ENCODE measurements around the gene RHAG. TPM values are rescaled to one million over a fixed set of nuclear protein-coding genes. Genes with fewer than 3 reads are reported as not detected.

Gene RHAG
- not detected in 2 replicates for total RNA-seq
- long read RNA-seq = 0 reads

DNA sequence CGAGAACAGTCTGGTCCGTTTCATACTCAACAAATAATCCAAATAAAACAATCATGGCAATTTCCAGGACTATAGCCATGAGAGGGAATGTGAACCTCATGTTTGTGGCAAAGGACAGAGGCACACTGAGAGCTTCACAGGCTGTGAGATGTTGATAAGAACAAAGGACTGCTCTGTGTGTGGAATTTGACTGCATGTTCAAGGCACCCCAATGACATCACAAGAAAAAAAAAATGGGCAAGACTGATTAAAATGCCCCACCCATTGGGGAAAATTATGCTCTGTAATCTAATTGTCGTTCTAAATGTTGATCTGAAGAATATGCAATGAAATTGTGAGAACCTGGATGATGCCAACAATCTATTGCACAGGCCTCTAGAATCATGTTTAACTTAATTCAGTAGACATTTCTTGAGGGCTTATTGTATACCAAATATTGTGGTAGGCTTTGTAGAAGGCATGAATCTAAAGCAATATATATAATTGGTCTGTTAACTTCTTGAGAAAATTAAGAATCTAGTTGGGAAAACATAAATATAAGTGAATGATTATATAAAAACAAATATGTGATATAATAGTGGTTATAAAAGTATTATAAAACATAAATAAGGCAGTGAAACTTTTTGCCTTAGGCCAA is at the start of gene RHAG:
Gene RHAG, minus strand, starts transcription at position 127 of the 637 bp plus-strand sequence. Its CDS starts 27 bp downstream, at position 100.
- no peaks in the 10 kb centered on the region for H3K36me3 Mint-ChIP-seq (ENCODE audit: insufficient read depth)
- no peaks in the 10 kb centered on the region for H3K4me1 Mint-ChIP-seq (ENCODE audit: low read depth)
- no peaks in the 10 kb centered on the region for H3K9me3 Mint-ChIP-seq (ENCODE audit: low read depth)
- TF ChIP-seq, protein P1, sequence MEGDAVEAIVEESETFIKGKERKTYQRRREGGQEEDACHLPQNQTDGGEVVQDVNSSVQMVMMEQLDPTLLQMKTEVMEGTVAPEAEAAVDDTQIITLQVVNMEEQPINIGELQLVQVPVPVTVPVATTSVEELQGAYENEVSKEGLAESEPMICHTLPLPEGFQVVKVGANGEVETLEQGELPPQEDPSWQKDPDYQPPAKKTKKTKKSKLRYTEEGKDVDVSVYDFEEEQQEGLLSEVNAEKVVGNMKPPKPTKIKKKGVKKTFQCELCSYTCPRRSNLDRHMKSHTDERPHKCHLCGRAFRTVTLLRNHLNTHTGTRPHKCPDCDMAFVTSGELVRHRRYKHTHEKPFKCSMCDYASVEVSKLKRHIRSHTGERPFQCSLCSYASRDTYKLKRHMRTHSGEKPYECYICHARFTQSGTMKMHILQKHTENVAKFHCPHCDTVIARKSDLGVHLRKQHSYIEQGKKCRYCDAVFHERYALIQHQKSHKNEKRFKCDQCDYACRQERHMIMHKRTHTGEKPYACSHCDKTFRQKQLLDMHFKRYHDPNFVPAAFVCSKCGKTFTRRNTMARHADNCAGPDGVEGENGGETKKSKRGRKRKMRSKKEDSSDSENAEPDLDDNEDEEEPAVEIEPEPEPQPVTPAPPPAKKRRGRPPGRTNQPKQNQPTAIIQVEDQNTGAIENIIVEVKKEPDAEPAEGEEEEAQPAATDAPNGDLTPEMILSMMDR (IDR thresholded peaks at IDR 0.05; ENCODE audit: unreplicated experiment) = no peak
- no peaks in the 10 kb centered on the region for H3K27me3 Mint-ChIP-seq
- no peak within 1 kb of the TSS for H3K4me3 Mint-ChIP-seq (ENCODE audit: low read depth)
- DNase-seq (ENCODE audit: low spot score, unreplicated experiment) = no peak
- no peak within 1 kb of the TSS for H3K27ac Mint-ChIP-seq

GRCh38 chr6:49676671-49677281 is 40.1 kb upstream of the RHAG start:
- peaks cover 6% of the 10 kb centered on the region for H3K4me1 Mint-ChIP-seq (ENCODE audit: low read depth)
- no peak overlapping the region for H3K27ac Mint-ChIP-seq
- peaks cover 1% of the 10 kb centered on the region for H3K36me3 Mint-ChIP-seq (ENCODE audit: insufficient read depth)
- peaks cover 5% of the 10 kb centered on the region for H3K9me3 Mint-ChIP-seq (ENCODE audit: low read depth)
- no peak overlapping the region for H3K4me3 Mint-ChIP-seq (ENCODE audit: low read depth)
- TF ChIP-seq, protein P1 (IDR thresholded peaks at IDR 0.05; ENCODE audit: unreplicated experiment) = no peak
- no peak for DNase-seq (ENCODE audit: low spot score, unreplicated experiment)
- H3K27me3 Mint-ChIP-seq = no peaks in the 10 kb centered on the region

DNA sequence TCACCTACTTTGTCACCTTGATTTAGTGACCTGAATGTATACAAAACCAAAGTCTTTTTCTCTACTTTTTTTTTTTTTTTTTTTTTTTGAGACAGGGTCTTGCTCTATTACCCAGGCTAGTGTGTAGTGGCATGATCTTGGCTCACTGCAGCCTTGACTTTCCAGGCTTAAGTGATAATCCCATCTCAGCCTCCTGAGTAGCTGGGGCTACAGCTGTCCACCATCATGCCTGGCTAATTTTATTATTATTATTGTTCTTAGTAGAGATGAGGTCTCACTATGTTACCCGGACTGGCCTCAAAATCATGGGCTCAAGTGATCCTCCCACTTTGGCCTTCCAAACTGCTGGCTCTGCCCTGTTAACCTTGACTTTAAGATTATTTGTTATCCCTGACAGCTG is 39.2 kb upstream of the RHAG start:
- Mint-ChIP-seq H3K4me3 (ENCODE audit: low read depth) (no peak overlapping the region), H3K4me1 (ENCODE audit: low read depth) (peaks cover 6% of the 10 kb centered on the region), H3K27me3 (no peaks in the 10 kb centered on the region), H3K9me3 (ENCODE audit: low read depth) (peaks cover 12% of the 10 kb centered on the region), H3K27ac (no peak overlapping the region), H3K36me3 (ENCODE audit: insufficient read depth) (peaks cover 3% of the 10 kb centered on the region)
- TF ChIP-seq, protein P1 (IDR thresholded peaks at IDR 0.05; ENCODE audit: unreplicated experiment) = no peak
- no peak for DNase-seq (ENCODE audit: low spot score, unreplicated experiment)

- DNase-seq (ENCODE audit: low spot score, unreplicated experiment) = no peak
- peaks cover 3% of the 10 kb centered on the region for H3K36me3 Mint-ChIP-seq (ENCODE audit: insufficient read depth)
- peaks cover 5% of the 10 kb centered on the region for H3K4me1 Mint-ChIP-seq (ENCODE audit: low read depth)
- no peak overlapping the region for H3K27ac Mint-ChIP-seq
- TF ChIP-seq, protein P1 (IDR thresholded peaks at IDR 0.05; ENCODE audit: unreplicated experiment) = no peak
- H3K27me3 Mint-ChIP-seq = no peaks in the 10 kb centered on the region
- H3K4me3 Mint-ChIP-seq (ENCODE audit: low read depth) = no peak overlapping the region
- peaks cover 16% of the 10 kb centered on the region for H3K9me3 Mint-ChIP-seq (ENCODE audit: low read depth)
These were observed 31.5 kb upstream of the RHAG start for GRCh38 chr6:49668083-49668511.

DNA sequence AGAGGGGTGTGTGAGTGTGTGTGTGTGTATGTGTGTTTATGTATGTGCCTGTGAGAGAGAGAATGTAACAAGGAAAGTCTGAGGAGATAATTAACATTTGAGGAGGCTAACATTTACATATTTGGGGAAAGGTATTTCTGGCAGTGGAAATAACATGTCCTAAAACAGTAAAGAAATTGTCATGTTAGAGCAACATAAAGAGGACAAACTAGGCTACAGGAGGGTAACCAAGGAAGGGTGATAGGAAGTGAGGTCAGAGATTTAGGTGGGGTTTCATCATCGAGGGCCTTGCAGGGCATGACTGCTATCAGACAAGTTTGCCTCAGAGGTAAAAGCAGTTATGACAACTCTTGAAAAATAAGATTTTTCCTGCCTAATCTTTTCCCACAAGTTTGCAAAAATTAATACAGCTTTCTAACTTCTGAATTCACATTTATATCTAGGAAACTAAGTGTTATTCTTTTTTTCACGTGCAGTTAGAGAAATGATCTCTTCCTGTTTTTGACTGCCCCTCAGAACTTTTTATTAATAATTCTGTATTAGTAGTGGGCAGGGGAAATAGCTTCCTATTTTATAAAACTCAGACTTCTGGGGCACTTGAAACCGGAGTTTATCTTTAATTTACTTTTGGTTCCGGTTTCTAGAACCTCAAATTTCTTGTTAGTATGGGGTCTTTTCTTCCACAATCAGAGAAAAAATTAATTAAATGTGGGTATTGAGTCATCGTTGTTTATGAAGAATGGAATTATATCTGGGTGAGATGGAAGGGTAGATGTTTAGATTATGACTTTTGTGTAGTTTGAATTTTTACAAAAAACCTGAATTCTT is 30.5 kb upstream of the RHAG start:
- Mint-ChIP-seq H3K27me3 (no peaks in the 10 kb centered on the region), H3K4me1 (ENCODE audit: low read depth) (peaks cover 10% of the 10 kb centered on the region), H3K4me3 (ENCODE audit: low read depth) (no peak overlapping the region), H3K27ac (no peak overlapping the region), H3K9me3 (ENCODE audit: low read depth) (peaks cover 14% of the 10 kb centered on the region), H3K36me3 (ENCODE audit: insufficient read depth) (peaks cover 2% of the 10 kb centered on the region)
- TF ChIP-seq, protein P1 (IDR thresholded peaks at IDR 0.05; ENCODE audit: unreplicated experiment) = no peak
- DNase-seq (ENCODE audit: low spot score, unreplicated experiment) = no peak

All from progenitor cell of endocrine pancreas (in vitro differentiated cells).